HL-60/S4 treated with retinoic acid at 250 ng/mL for 4 days and 3 days (cell line): ENCODE measurements around the gene LAMC2.
"Not testable (repeated sequence)": the region's sequence is repeated elsewhere in the genome, so short reads cannot be mapped to it uniquely, and the experiment has no call there.

Experiments used
- in situ Hi-C: fragments of 300-500 bp; cut with MboI; formaldehyde crosslinking; loops from 2 replicates; pipeline ENCODE4 v1.7.0; 2022; ENCODE audit warnings: low sequenced_read_pairs

Gene LAMC2

DNA sequence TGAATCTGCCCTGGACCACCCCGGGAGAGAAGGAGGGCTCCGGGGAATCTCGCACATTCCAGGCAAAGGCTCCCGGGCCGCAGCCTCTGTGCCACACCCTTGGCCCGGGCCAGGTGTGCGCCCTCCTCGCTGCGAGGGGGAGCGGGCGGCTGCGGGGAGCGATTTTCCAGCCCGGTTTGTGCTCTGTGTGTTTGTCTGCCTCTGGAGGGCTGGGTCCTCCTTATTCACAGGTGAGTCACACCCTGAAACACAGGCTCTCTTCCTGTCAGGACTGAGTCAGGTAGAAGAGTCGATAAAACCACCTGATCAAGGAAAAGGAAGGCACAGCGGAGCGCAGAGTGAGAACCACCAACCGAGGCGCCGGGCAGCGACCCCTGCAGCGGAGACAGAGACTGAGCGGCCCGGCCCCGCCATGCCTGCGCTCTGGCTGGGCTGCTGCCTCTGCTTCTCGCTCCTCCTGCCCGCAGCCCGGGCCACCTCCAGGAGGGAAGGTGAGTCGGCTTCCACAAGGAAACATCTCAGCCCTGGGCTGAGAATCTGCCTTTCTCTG, at the start of gene LAMC2:
LAMC2 (plus strand) TSS at position 324 of the 550 bp plus-strand sequence; CDS start at position 413, 89 bp downstream.
- in situ Hi-C loops: no loop called here

DNA sequence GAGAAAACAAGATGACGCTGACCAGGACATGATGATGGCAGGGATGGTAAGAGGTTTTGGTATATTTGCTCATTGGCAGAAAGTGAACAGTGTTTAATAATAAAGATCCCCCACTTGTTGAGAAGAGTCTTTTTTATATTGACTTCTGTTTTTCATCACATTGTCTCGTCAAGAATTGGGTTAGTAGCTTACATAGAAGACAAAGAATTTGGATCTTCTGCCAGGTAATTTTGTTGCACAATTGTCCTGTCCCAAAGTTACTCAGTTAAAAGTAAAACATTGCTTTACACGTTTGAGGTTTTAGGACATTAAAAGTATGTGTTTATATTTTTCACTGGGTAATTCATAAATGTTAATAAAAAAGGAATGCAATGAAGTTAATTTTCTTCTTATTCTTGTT, 48.3 kb upstream of the LAMC2 start:
- in situ Hi-C loops: no loop called here

- in situ Hi-C loops: no loop called here
These were observed 47.8 kb upstream of the LAMC2 start for GRCh38 chr1:183138301-183138700.

- in situ Hi-C loops: no loop called here
These were observed 46.7 kb upstream of the LAMC2 start for GRCh38 chr1:183139281-183139942.

DNA sequence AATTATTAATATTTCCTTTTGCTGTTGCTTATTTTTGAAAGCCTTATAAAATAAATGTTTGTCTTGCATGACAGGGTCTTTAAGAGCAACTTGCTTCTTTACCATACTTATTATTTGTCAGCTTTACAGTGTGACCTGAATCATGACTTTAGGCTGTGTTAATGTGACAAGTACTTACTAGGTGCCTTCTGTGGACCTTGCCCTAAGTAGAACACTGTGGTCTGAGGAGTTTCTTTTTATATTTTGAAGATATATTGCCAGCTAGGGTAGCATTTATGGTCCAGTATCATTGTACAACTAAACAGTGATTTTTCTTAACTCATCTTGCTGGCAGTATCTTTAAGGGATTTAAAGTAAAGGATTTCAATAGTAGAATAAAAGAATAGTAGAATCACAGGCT, 45.4 kb upstream of the LAMC2 start:
- in situ Hi-C loops: no loop called here

DNA sequence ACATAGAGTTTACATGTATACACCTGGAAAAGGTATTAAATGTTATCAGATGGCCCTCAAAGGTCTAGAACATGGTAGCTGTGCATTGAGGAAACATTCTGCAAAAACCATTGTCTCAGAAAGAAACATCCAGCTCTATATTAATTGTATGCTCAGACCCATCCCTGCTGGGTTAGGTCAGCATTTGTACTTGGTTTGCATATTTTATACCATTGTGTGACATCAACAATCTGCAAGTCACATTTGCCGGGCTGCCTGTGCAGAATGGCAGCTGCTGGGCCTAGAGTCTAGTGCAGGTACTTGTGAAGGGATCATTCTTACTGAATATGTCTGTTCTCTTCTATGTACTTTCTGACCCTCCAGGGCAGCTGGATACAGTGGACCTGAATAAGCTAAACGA, 43.9 kb upstream of the LAMC2 start:
- in situ Hi-C loops: no loop called here

DNA sequence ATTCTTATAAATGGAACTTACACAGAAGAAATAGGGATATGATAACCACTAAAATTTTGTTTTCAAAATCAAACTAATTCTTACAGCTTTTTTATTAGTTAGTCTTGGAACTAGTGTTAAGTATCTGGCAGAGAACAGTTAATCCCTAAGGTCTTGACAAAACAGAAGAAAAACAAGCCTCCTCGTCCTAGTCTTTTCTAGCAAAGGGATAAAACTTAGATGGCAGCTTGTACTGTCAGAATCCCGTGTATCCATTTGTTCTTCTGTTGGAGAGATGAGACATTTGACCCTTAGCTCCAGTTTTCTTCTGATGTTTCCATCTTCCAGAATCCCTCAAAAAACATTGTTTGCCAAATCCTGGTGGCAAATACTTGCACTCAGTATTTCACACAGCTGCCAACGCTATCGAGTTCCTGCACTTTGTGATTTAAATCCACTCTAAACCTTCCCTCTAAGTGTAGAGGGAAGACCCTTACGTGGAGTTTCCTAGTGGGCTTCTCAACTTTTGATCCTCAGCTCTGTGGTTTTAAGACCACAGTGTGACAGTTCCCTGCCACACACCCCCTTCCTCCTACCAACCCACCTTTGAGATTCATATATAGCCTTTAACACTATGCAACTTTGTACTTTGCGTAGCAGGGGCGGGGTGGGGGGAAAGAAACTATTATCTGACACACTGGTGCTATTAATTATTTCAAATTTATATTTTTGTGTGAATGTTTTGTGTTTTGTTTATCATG, 42.3 kb upstream of the LAMC2 start:
- in situ Hi-C loops: no loop called here

- in situ Hi-C loops: no loop called here
These were observed 41.3 kb upstream of the LAMC2 start for GRCh38 chr1:183144752-183145151.

DNA sequence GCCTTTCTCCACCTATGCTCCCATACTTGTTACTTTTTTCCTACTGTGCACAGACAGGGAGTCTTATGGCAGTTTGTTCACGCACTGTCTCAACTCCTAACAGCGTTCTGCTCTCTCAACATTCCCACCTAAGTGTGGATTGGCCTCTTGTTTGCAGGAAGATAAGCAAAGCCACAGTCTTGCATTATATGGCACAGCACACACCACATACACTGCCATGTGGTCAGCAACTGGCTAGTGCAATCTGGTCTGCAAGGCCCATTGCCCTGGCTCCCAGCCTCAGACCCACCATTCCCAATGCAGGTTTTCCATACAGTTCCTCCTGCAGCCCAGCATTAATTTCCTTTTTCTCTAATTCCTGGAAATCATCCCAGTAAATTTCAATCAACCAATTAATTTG, 38.3 kb upstream of the LAMC2 start:
- in situ Hi-C loops: no loop called here

GRCh38 chr1:183148599-183148998, 37.5 kb upstream of the LAMC2 start:
- in situ Hi-C loops: no loop called here

GRCh38 chr1:183149273-183149672, 36.8 kb upstream of the LAMC2 start:
- in situ Hi-C loops: no loop called here

GRCh38 chr1:183150032-183150431, 36.0 kb upstream of the LAMC2 start:
- in situ Hi-C loops: not testable (repeated sequence)

- in situ Hi-C loops: no loop called here
These were observed 35.6 kb upstream of the LAMC2 start for GRCh38 chr1:183150445-183150844.

DNA sequence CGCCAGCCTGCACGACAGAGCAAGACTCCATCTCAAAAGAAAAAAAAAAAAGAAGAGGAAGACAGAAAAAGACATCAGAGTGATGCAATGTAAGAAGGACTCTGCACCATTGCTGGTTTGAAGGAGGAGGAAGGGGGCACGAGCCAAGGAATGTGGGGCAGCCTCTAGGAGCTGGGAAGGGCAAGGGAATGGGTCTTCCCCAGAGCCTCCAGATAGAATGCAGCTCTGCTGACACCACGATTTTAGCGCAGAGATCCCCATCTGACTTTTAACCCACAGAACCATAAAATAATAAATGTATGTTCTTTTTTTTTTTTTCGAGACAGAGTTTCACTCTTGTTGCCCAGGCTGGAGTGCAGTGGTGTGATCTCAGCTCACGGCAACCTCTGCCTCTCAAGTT, 33.9 kb upstream of the LAMC2 start:
- in situ Hi-C loops: no loop called here

DNA sequence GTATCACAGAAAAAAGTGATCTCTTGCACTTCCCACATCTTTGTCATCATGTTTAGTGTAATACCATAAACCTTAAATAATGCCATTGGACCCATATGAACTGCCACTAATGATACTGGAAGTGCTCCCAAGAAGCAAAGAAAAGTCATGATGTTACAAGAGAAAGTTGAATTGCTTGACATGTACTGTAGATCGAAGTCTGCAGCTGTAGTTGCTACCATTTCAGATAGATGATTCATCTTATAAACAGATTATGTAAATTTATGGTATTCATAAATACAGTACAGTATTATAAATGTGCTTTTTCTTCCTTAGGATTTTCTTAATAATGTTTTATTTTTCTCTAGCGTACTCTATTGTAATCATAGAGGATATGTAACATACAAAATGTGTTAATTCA, 30.1 kb upstream of the LAMC2 start:
- in situ Hi-C loops: no loop called here

- in situ Hi-C loops: no loop called here
These were observed 26.1 kb upstream of the LAMC2 start for GRCh38 chr1:183159960-183160359.

DNA sequence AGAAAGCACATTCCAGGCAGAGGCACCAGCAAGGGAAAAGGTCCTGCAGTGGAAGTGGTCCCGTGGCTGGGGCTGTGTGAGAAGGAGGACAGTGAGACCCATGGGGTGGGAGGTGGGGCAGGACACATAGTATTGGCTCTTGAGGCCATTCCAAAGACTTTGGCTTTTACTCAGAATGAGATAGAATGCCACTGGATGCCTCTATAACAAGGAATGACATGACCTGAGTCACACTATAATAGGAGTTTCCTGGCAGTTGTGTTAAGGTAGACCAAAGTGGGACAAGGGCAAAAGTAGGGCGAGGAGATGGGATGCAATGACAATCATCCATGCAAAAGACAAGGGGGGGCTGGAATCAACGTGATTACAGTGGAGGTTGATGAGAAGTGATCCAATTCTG, 24.7 kb upstream of the LAMC2 start:
- in situ Hi-C loops: no loop called here

DNA sequence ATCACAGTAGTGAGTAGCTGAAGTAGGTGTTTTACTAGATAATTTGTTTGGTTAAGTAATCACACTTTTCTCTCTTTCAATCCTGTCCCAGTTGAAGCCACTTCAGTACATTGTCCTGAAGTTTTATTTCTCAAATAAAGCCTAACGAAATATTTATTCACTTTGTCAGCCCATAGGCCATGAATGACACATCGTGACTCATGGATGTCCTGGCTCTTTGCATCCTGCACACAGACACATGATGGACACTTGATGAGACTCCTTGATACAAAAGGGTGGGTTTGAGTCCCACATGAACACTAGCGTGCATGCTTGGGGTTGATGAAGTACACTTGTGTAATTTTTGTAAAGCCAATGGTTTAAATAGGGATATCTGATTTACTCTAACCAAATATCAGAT, 22.7 kb upstream of the LAMC2 start:
- in situ Hi-C loops: no loop called here

DNA sequence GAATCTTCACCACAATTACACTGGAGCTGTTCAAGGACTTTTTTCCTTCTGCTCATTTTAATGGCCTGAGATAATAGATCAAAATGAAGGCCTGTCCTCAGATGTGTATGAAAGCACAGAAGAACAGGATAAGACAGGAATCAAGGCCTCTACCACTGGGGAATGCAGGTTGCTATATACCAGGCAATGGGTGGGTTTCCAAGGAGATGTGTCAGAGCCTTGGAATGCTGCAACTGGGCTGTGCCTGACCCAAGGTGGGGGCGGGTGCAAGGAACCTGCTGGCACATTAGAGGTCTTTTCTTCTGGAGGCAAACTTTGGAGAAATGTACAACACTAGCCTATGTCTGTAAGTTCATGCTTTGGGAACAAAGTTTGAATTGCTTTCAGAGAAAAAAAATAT, 21.7 kb upstream of the LAMC2 start:
- in situ Hi-C loops: no loop called here

DNA sequence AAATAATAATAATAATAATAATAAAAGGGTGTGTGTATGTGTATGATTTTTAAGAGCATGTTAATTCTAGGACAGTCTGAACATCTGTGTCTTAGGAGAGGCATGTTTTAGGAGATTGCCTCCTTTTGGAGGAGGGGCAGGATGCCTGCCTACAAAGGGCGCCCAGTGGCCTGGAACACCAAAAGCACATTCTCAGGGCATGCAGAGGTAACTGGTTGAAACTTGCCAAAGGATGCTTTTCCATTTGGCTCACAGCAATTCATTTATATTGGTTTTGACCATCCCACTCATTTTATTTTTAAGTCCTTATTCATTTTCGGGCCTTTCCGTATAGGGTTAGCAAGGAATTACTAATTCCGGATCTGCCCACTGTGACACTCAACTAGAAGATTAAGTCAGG, 21.1 kb upstream of the LAMC2 start:
- in situ Hi-C loops: no loop called here

DNA sequence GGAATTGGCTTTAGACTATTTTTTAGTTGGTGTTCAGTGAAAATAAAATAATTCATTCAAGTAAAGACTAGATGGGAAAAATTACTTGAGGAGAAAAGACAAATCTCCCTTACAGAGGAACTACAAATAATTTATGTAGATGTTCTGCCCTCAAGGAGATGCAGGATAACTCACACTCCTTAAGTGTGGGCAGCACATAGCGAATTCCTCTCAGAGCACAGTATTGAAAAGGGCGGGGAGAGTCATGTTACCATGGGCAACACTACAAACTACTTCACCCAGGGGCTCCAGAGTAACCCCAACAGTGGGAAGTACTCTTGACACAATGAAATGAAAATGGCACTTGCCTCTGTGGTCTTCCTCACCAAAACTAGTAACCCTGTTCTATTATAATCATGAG, 20.6 kb upstream of the LAMC2 start:
- in situ Hi-C loops: no loop called here

DNA sequence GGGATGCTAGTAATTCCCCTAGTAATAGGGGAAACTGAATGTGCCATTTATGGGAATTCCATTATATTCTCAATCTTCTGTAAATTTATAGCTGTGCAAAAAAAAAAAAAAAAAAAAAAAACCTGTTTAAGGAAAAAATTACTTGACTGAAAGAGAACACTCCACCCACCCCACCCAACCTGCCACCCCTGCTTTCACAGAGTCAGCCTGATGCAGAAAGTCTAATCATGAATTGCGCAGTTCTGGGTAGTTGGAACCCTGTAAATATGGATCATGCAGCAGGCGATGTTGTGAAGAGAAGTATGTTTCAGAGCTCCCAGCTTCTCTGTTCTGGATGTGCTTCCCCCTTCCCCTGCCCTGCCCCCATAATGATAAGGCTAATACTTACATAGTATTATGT, 19.6 kb upstream of the LAMC2 start:
- in situ Hi-C loops: no loop called here
